HepG2 (cell line): Measurements from ENCODE around the gene TRIM25. TPM values are rescaled to one million over a fixed set of nuclear protein-coding genes. Genes with fewer than 3 reads are reported as not detected.

ENCODE experiments used
- DNMT3B ChIP-seq: conservative IDR thresholded peaks from 2 replicates; pipeline ENCODE4 v1.6.1; 2016; ENCODE audit warnings: missing biosample characterization, control low read depth
- DPF2 ChIP-seq: sonication (generic); formaldehyde crosslinking; IDR thresholded peaks from 2 replicates; pipeline ENCODE4 v1.4.0; 2020; ENCODE audit warnings: mild to moderate bottlenecking, low read depth, missing genetic modification reagents, borderline replicate concordance
- ETV6 ChIP-seq: sonication (generic); formaldehyde crosslinking; conservative IDR thresholded peaks from 2 replicates; pipeline ENCODE4 v1.4.0; 2020; ENCODE audit warnings: missing genetic modification reagents
- SATB2 ChIP-seq: sonication (generic); formaldehyde crosslinking; IDR thresholded peaks from 2 replicates; pipeline ENCODE4 v1.5.0; 2020; ENCODE audit warnings: missing genetic modification reagents
- SKI ChIP-seq: fragments of 450-650 bp; IDR thresholded peaks from one replicate; pipeline ENCODE4 v1.6.1; 2018; ENCODE audit warnings: mild to moderate bottlenecking; ENCODE audit not compliant: partially characterized antibody
- WIZ ChIP-seq: sonication (generic); formaldehyde crosslinking; IDR thresholded peaks from 2 replicates; pipeline ENCODE4 v1.5.1; 2020; ENCODE audit warnings: mild to moderate bottlenecking, missing genetic modification reagents
- ZFY ChIP-seq: sonication (generic); formaldehyde crosslinking; IDR thresholded peaks from 2 replicates; pipeline ENCODE4 v1.4.0; 2020; ENCODE audit warnings: missing genetic modification reagents
- ZNF263 ChIP-seq: sonication (generic); formaldehyde crosslinking; IDR thresholded peaks from 2 replicates; pipeline ENCODE4 v1.4.0; 2020; ENCODE audit warnings: missing genetic modification reagents
- ZSCAN31 ChIP-seq: sonication (generic); formaldehyde crosslinking; IDR thresholded peaks from 2 replicates; pipeline ENCODE4 v1.5.0; 2020; ENCODE audit warnings: low read depth, mild to moderate bottlenecking, missing genetic modification reagents
- ZSCAN9 ChIP-seq: IDR thresholded peaks from 2 replicates; pipeline ENCODE4 v1.6.1; 2016; ENCODE audit warnings: borderline replicate concordance
- polyA plus RNA-seq, 8 experiments: library from polyadenylated mRNA; depleted of rRNA in 3 of 8; stranded (reverse) in 7 of 8; unstranded in 1 of 8; fragments of >200 nt; fragmentation: Illumina TruSeq in 4 of 8; extraction: Trizol in 4 of 8; gene quantifications; 2 replicates each; pipeline versions ENCODE4 v1.2.1 to v1.2.3, GENCODE V29; 2011 to 2016; ENCODE audit warnings: low read depth in 4 of 8, missing spikeins in 1 of 8, mixed read lengths in 1 of 8; ENCODE audit not compliant: insufficient read depth in 1 of 8
- total RNA-seq, 5 experiments: library from RNA; depleted of rRNA; stranded (reverse); fragments of >200 nt; fragmentation: Illumina TruSeq; extraction: Trizol; gene quantifications; 2 replicates each; pipeline ENCODE4 v1.2.3, GENCODE V29; 2016; ENCODE audit warnings: low read depth in 1 of 5
- TF ChIP-seq, protein P1 (sequence below): sonication (generic); formaldehyde crosslinking; IDR thresholded peaks from 2 replicates; pipeline ENCODE4 v1.4.0; 2020; ENCODE audit warnings: missing genetic modification reagents, borderline replicate concordance
- TF ChIP-seq, protein P2 (sequence below): conservative IDR thresholded peaks from 2 replicates; pipeline ENCODE4 v1.6.1; 2018; ENCODE audit warnings: missing genetic modification reagents
- TF ChIP-seq, protein P3 (sequence below): sonication (generic); formaldehyde crosslinking; IDR thresholded peaks from 2 replicates; pipeline ENCODE4 v1.4.0; 2020; ENCODE audit warnings: mild to moderate bottlenecking, missing genetic modification reagents, borderline replicate concordance
- TF ChIP-seq, protein P4 (sequence below): sonication (generic); formaldehyde crosslinking; IDR thresholded peaks from 2 replicates; pipeline ENCODE4 v1.4.0; 2020; ENCODE audit warnings: missing genetic modification reagents
- TF ChIP-seq, protein P5 (sequence below): IDR thresholded peaks from 2 replicates; pipeline ENCODE4 v1.6.1; 2016

Gene TRIM25
- total and polyA plus RNA-seq, 2 of the 13 experiments (the other 11 are each of a cell fraction or from before 2014, with no cell fraction given): 30.8 to 42.2 TPM

DNA sequence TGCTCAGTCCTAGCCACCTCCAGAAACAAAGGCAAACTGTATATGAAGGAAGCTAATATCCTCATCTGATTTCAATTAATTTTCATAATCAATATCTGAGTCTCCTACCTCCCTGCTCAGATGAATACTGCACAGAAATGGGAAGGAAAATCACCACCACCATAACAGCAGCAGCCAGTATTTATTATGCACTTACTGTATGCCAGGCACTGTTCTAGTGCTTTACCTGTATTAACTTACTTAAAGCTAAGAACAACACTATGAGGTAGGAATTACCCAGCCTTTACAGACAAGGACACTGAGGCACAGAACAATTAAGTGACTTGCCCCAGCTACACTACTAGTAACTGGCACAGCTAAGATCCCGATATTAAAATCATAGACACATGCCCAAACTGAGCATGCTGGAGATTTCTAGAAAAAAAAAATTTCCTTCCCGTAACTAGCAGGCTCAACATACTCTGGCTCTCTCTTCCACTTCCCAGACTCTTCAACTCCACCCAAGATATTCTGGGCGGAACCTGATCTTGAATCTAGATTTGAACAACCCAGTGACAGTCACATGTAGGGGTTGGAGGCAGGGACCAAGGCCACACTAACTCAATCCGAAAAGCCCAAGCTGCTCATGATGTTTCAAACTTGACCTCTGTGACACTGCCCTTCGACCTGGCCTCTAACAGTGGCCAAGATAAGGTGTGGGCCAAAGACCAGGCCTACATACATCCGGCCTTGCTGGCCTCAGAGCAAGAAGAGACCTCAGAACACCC, 3.9 kb downstream of the TRIM25 start (continued):
- TF ChIP-seq ZSCAN31 (CRISPR knock-in tag) (no peak), DPF2 (CRISPR knock-in tag) (no peak), ZFY (CRISPR knock-in tag) (peak; percentile 77), ZSCAN9 (no peak), SKI (peak; percentile 70), ZNF263 (CRISPR knock-in tag) (no peak), ETV6 (CRISPR knock-in tag) (no peak), WIZ (CRISPR knock-in tag) (0 out of 2 replicates have a peak, but pooled peaks have one; percentile 48), DNMT3B (CRISPR knock-in tag) (no peak), SATB2 (CRISPR knock-in tag) (no peak)
- TF ChIP-seq, protein P1, sequence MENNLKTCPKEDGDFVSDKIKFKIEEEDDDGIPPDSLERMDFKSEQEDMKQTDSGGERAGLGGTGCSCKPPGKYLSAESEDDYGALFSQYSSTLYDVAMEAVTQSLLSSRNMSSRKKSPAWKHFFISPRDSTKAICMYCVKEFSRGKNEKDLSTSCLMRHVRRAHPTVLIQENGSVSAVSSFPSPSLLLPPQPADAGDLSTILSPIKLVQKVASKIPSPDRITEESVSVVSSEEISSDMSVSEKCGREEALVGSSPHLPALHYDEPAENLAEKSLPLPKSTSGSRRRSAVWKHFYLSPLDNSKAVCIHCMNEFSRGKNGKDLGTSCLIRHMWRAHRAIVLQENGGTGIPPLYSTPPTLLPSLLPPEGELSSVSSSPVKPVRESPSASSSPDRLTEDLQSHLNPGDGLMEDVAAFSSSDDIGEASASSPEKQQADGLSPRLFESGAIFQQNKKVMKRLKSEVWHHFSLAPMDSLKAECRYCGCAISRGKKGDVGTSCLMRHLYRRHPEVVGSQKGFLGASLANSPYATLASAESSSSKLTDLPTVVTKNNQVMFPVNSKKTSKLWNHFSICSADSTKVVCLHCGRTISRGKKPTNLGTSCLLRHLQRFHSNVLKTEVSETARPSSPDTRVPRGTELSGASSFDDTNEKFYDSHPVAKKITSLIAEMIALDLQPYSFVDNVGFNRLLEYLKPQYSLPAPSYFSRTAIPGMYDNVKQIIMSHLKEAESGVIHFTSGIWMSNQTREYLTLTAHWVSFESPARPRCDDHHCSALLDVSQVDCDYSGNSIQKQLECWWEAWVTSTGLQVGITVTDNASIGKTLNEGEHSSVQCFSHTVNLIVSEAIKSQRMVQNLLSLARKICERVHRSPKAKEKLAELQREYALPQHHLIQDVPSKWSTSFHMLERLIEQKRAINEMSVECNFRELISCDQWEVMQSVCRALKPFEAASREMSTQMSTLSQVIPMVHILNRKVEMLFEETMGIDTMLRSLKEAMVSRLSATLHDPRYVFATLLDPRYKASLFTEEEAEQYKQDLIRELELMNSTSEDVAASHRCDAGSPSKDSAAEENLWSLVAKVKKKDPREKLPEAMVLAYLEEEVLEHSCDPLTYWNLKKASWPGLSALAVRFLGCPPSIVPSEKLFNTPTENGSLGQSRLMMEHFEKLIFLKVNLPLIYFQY (CRISPR knock-in tag): no peak; the same call in 1 of the 2 replicates
- TF ChIP-seq, protein P2, sequence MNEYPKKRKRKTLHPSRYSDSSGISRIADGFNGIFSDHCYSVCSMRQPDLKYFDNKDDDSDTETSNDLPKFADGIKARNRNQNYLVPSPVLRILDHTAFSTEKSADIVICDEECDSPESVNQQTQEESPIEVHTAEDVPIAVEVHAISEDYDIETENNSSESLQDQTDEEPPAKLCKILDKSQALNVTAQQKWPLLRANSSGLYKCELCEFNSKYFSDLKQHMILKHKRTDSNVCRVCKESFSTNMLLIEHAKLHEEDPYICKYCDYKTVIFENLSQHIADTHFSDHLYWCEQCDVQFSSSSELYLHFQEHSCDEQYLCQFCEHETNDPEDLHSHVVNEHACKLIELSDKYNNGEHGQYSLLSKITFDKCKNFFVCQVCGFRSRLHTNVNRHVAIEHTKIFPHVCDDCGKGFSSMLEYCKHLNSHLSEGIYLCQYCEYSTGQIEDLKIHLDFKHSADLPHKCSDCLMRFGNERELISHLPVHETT (CRISPR knock-in tag): 0 out of 2 replicates have a peak, but pooled peaks have one; percentile 20
- TF ChIP-seq, protein P3, sequence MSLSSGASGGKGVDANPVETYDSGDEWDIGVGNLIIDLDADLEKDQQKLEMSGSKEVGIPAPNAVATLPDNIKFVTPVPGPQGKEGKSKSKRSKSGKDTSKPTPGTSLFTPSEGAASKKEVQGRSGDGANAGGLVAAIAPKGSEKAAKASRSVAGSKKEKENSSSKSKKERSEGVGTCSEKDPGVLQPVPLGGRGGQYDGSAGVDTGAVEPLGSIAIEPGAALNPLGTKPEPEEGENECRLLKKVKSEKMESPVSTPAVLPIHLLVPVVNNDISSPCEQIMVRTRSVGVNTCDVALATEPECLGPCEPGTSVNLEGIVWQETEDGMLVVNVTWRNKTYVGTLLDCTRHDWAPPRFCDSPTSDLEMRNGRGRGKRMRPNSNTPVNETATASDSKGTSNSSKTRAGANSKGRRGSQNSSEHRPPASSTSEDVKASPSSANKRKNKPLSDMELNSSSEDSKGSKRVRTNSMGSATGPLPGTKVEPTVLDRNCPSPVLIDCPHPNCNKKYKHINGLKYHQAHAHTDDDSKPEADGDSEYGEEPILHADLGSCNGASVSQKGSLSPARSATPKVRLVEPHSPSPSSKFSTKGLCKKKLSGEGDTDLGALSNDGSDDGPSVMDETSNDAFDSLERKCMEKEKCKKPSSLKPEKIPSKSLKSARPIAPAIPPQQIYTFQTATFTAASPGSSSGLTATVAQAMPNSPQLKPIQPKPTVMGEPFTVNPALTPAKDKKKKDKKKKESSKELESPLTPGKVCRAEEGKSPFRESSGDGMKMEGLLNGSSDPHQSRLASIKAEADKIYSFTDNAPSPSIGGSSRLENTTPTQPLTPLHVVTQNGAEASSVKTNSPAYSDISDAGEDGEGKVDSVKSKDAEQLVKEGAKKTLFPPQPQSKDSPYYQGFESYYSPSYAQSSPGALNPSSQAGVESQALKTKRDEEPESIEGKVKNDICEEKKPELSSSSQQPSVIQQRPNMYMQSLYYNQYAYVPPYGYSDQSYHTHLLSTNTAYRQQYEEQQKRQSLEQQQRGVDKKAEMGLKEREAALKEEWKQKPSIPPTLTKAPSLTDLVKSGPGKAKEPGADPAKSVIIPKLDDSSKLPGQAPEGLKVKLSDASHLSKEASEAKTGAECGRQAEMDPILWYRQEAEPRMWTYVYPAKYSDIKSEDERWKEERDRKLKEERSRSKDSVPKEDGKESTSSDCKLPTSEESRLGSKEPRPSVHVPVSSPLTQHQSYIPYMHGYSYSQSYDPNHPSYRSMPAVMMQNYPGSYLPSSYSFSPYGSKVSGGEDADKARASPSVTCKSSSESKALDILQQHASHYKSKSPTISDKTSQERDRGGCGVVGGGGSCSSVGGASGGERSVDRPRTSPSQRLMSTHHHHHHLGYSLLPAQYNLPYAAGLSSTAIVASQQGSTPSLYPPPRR (CRISPR knock-in tag): peak; percentile 49; the same call in 1 of the 2 replicates
- TF ChIP-seq, protein P4, sequence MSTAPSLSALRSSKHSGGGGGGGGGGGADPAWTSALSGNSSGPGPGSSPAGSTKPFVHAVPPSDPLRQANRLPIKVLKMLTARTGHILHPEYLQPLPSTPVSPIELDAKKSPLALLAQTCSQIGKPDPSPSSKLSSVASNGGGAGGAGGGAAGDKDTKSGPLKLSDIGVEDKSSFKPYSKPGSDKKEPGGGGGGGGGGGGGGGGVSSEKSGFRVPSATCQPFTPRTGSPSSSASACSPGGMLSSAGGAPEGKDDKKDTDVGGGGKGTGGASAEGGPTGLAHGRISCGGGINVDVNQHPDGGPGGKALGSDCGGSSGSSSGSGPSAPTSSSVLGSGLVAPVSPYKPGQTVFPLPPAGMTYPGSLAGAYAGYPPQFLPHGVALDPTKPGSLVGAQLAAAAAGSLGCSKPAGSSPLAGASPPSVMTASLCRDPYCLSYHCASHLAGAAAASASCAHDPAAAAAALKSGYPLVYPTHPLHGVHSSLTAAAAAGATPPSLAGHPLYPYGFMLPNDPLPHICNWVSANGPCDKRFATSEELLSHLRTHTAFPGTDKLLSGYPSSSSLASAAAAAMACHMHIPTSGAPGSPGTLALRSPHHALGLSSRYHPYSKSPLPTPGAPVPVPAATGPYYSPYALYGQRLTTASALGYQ (CRISPR knock-in tag): no peak
- TF ChIP-seq, protein P5, sequence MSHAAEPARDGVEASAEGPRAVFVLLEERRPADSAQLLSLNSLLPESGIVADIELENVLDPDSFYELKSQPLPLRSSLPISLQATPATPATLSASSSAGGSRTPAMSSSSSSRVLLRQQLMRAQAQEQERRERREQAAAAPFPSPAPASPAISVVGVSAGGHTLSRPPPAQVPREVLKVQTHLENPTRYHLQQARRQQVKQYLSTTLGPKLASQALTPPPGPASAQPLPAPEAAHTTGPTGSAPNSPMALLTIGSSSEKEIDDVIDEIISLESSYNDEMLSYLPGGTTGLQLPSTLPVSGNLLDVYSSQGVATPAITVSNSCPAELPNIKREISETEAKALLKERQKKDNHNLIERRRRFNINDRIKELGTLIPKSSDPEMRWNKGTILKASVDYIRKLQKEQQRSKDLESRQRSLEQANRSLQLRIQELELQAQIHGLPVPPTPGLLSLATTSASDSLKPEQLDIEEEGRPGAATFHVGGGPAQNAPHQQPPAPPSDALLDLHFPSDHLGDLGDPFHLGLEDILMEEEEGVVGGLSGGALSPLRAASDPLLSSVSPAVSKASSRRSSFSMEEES: peak; percentile 44; the same call in 1 of the 2 replicates
